A549 (cell line): ENCODE measurements around the gene SLITRK4. TPM values are rescaled to one million over a fixed set of nuclear protein-coding genes. Genes with fewer than 3 reads are reported as not detected.

Source experiments
- ATAC-seq, 2 experiments: fragments of 200-7000 bp in 1 of 2; fragments of >200 bp in 1 of 2; cut with Nextera tagmentation in 1 of 2; cut with Tn5 transposase in 1 of 2; 3 replicates each; pipeline versions ENCODE4 v1.8.0 to v1.9.1; 2018 to 2020; ENCODE audit warnings: mild to moderate bottlenecking in 1 of 2, moderate library complexity in 1 of 2
- CTCF ChIA-PET: fragments of 300-600 bp; sonication (Branson Sonifier 250); formaldehyde crosslinking; extraction: SDS; loops from one replicate; lab custom pipeline; 2021; ENCODE audit warnings: antibody characterized with exemption, inconsistent platforms; lab: Yijun Ruan, JAX
- POLR2A ChIA-PET: fragments of 350-600 bp; formaldehyde crosslinking; extraction: SDS; loops from one replicate; lab custom pipeline; 2021; ENCODE audit warnings: antibody characterized with exemption, inconsistent platforms; lab: Yijun Ruan, JAX
- DNase-seq, 2 experiments: peaks; one replicate each; pipeline versions ENCODE4 v3.0.0 to v3.0.0-alpha.2; 2011 to 2016; ENCODE audit warnings: low read depth in 1 of 2, low spot score in 1 of 2
- FAIRE-seq: peaks from 2 replicates; lab custom pipeline; 2011; peaks lifted over from hg19 to GRCh38; lab: Jason Lieb, UNC
- H3K27ac ChIP-seq, 2 experiments: fragments of >200 bp; sonication (Bioruptor Twin); formaldehyde crosslinking; 3 replicates each; pipeline ENCODE4 v1.5.1; 2016 to 2017
- H3K4me1 ChIP-seq: fragments of >200 bp; sonication (Bioruptor Twin); formaldehyde crosslinking; 3 replicates; pipeline ENCODE4 v1.6.1; 2016
- H3K4me2 ChIP-seq: fragments of >200 bp; sonication (Bioruptor Twin); formaldehyde crosslinking; 3 replicates; pipeline ENCODE4 v1.6.1; 2016
- H3K4me3 ChIP-seq: fragments of >200 bp; sonication (Bioruptor Twin); formaldehyde crosslinking; 3 replicates; pipeline ENCODE4 v1.5.1; 2016
- H3K9me3 ChIP-seq: fragments of >200 bp; sonication (Bioruptor Twin); formaldehyde crosslinking; 3 replicates; pipeline ENCODE4 v1.6.1; 2016
- CEBPB ChIP-seq, 2 experiments: fragments of >200 bp in 1 of 2; sonication (Bioruptor Twin) in 1 of 2; formaldehyde crosslinking in 1 of 2; IDR thresholded peaks; 2 replicates each; pipeline ENCODE4 v1.6.1; 2012 to 2016
- CHD2 ChIP-seq: fragments of 150-350 bp; IDR thresholded peaks from 2 replicates; pipeline ENCODE4 v1.6.1; 2014; ENCODE audit warnings: low read length; ENCODE audit not compliant: partially characterized antibody
- EHMT2 ChIP-seq: fragments of 200-600 bp; sonication (generic); IDR thresholded peaks from 2 replicates; pipeline ENCODE4 v1.6.1; 2016; ENCODE audit warnings: antibody characterized with exemption, low read depth, mild to moderate bottlenecking, moderate library complexity
- EP300 ChIP-seq, 2 experiments: fragments of >200 bp; sonication (Bioruptor Twin); formaldehyde crosslinking; IDR thresholded peaks; 2 replicates in 1 of 2; 3 replicates in 1 of 2; pipeline ENCODE4 v1.6.1; 2016 to 2017
- ESRRA ChIP-seq: fragments of 150-350 bp; IDR thresholded peaks from 2 replicates; pipeline ENCODE4 v1.6.1; 2014; ENCODE audit warnings: mild to moderate bottlenecking, low read length, borderline replicate concordance
- HDAC2 ChIP-seq: fragments of 200-600 bp; sonication (generic); IDR thresholded peaks from 2 replicates; pipeline ENCODE4 v1.6.1; 2016
- HES2 ChIP-seq: fragments of >200 bp; sonication (Bioruptor Twin); formaldehyde crosslinking; IDR thresholded peaks from 2 replicates; pipeline ENCODE4 v1.6.1; 2016
- HEYL ChIP-seq: fragments of 250-450 bp; sonication (Bioruptor Pico); IDR thresholded peaks from 2 replicates; pipeline ENCODE4 v1.8.0; 2021; ENCODE audit warnings: mild to moderate bottlenecking, moderate library complexity
- HOXB5 ChIP-seq: fragments of 250-450 bp; sonication (Bioruptor Pico); IDR thresholded peaks from 2 replicates; pipeline ENCODE4 v1.5.0; 2020; ENCODE audit warnings: mild to moderate bottlenecking, moderate library complexity
- JUN ChIP-seq, 2 experiments: fragments of >200 bp; sonication (Bioruptor Twin); formaldehyde crosslinking; IDR thresholded peaks; 2 replicates in 1 of 2; 3 replicates in 1 of 2; pipeline ENCODE4 v1.6.1; 2016 to 2017
- KDM1A ChIP-seq: fragments of 200-600 bp; sonication (generic); IDR thresholded peaks from 2 replicates; pipeline ENCODE4 v1.6.1; 2016; ENCODE audit warnings: low read depth, mild to moderate bottlenecking
- NFE2L2 ChIP-seq: fragments of 150-350 bp; conservative IDR thresholded peaks from 2 replicates; pipeline ENCODE4 v1.6.1; 2014; ENCODE audit warnings: low read length
- NR3C1 ChIP-seq: fragments of >200 bp; sonication (Bioruptor Twin); formaldehyde crosslinking; IDR thresholded peaks from 3 replicates; pipeline ENCODE4 v1.6.1; 2017
- POLR2AphosphoS2 ChIP-seq: conservative IDR thresholded peaks from 2 replicates; pipeline ENCODE4 v1.6.1; 2012; ENCODE audit warnings: low read length, improper control_type of control experiment, inconsistent platforms
- RCOR1 ChIP-seq: fragments of 150-350 bp; IDR thresholded peaks from 2 replicates; pipeline ENCODE4 v1.6.1; 2014; ENCODE audit warnings: antibody characterized with exemption, low read length, low read depth
- REST ChIP-seq: fragments of 200-600 bp; sonication (generic); IDR thresholded peaks from 2 replicates; pipeline ENCODE4 v1.6.1; 2016; ENCODE audit warnings: antibody characterized with exemption, mild to moderate bottlenecking, moderate library complexity
- RFX5 ChIP-seq: fragments of 450-650 bp; IDR thresholded peaks from 2 replicates; pipeline ENCODE4 v1.7.1; 2014; ENCODE audit warnings: antibody characterized with exemption, mild to moderate bottlenecking, moderate library complexity
- WGBS: methylation state at CpG from one replicate; pipeline ENCODE4 v1.1.6; 2017; ENCODE audit errors: missing lambda C conversion rate; 5-methylcytosine and 5-hydroxymethylcytosine counted together
- polyA plus RNA-seq, 4 experiments: library from polyadenylated mRNA; depleted of rRNA in 3 of 4; stranded (reverse); fragments of >200 nt; fragmentation: RNase III in 1 of 4; extraction: RNeasy Plus Mini Kit Qiagen cat#74134 plus additional on column Dnase treatment in 1 of 4; gene quantifications; 2 replicates in 3 of 4; 3 replicates in 1 of 4; pipeline ENCODE4 v1.2.3, GENCODE V29; 2011 to 2017
- TF ChIP-seq, protein P1 (sequence below): fragments of 450-650 bp; IDR thresholded peaks from 2 replicates; pipeline ENCODE4 v1.6.1; 2014; ENCODE audit warnings: antibody characterized with exemption
- TF ChIP-seq, protein P2 (sequence below): IDR thresholded peaks from 2 replicates; pipeline ENCODE4 v1.6.1; 2012
- TF ChIP-seq, protein P3 (sequence below): fragments of >200 bp; sonication (Bioruptor Twin); formaldehyde crosslinking; IDR thresholded peaks from 3 replicates; pipeline ENCODE4 v1.5.1; 2016

Gene SLITRK4
- polyA plus RNA-seq, 2 of the 4 experiments (the other 2 are of a cell fraction), result 0.03 TPM; not detected in 1

DNA sequence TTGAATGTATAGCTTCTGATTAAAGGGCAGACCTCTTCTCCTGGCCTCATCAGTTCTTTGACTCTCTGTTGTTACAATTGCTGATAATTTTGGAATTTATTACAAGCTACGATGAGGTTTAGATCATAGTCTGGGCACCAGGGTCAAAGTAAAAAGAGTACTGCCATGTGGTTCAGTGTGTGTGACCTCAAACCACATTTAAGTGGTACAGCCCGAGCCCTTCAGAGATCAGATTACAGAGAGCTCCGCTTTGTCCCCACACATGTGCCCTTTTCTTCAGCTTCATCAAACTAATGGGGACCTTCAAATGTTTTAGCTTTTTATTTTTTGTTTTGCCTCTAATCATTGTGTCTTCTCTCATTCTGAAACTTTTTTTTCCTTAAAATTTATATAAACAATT is 47.6 kb upstream of the SLITRK4 start (continued):
- no peak for TF ChIP-seq REST
- no peak for TF ChIP-seq RCOR1
- no peak for TF ChIP-seq NR3C1
- TF ChIP-seq CEBPB (IDR thresholded peaks at IDR 0.05), result no peak
- TF ChIP-seq, protein P1, sequence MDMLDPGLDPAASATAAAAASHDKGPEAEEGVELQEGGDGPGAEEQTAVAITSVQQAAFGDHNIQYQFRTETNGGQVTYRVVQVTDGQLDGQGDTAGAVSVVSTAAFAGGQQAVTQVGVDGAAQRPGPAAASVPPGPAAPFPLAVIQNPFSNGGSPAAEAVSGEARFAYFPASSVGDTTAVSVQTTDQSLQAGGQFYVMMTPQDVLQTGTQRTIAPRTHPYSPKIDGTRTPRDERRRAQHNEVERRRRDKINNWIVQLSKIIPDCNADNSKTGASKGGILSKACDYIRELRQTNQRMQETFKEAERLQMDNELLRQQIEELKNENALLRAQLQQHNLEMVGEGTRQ, result no peak
- TF ChIP-seq, protein P2, sequence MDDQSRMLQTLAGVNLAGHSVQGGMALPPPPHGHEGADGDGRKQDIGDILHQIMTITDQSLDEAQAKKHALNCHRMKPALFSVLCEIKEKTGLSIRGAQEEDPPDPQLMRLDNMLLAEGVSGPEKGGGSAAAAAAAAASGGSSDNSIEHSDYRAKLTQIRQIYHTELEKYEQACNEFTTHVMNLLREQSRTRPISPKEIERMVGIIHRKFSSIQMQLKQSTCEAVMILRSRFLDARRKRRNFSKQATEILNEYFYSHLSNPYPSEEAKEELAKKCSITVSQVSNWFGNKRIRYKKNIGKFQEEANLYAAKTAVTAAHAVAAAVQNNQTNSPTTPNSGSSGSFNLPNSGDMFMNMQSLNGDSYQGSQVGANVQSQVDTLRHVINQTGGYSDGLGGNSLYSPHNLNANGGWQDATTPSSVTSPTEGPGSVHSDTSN, result no peak
- TF ChIP-seq, protein P3, sequence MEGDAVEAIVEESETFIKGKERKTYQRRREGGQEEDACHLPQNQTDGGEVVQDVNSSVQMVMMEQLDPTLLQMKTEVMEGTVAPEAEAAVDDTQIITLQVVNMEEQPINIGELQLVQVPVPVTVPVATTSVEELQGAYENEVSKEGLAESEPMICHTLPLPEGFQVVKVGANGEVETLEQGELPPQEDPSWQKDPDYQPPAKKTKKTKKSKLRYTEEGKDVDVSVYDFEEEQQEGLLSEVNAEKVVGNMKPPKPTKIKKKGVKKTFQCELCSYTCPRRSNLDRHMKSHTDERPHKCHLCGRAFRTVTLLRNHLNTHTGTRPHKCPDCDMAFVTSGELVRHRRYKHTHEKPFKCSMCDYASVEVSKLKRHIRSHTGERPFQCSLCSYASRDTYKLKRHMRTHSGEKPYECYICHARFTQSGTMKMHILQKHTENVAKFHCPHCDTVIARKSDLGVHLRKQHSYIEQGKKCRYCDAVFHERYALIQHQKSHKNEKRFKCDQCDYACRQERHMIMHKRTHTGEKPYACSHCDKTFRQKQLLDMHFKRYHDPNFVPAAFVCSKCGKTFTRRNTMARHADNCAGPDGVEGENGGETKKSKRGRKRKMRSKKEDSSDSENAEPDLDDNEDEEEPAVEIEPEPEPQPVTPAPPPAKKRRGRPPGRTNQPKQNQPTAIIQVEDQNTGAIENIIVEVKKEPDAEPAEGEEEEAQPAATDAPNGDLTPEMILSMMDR, result no peak
- no peak for TF ChIP-seq HES2
- TF ChIP-seq HOXB5 (CRISPR knock-in tag), result no peak

- Histone ChIP-seq H3K27ac (no peak overlapping the region), H3K4me1 (no peaks in the 10 kb centered on the region), H3K4me3 (no peak overlapping the region), H3K4me2 (no peak overlapping the region), H3K9me3 (no peaks in the 10 kb centered on the region; the same call in 2 of the 3 replicates)
- TF ChIP-seq EHMT2 (no peak), JUN (IDR thresholded peaks at IDR 0.05) (no peak), NR3C1 (no peak), CHD2 (no peak), CEBPB (IDR thresholded peaks at IDR 0.05) (no peak), RFX5 (no peak), HDAC2 (no peak)
- ChIA-PET POLR2A (no interaction called here), CTCF (no interaction called here)
- DNase-seq (no peak), ATAC-seq (no peak), FAIRE-seq (no peak)
- 23% methylated on average over 4 of the region's 4 CpGs for WGBS
Measured at GRCh38 chrX:143674926-143675325, 39.0 kb upstream of the SLITRK4 start.

GRCh38 chrX:143669395-143669794 is 33.5 kb upstream of the SLITRK4 start:
- ChIA-PET POLR2A (no interaction called here), CTCF (interaction anchor here (0.6 to 0.7 kb wide), 2 partner anchors 207 to 952 kb away, joined by 3 to 5 read pairs; no protein-coding TSS in a partner anchor)
- 2% methylated on average over 5 of the region's 5 CpGs for WGBS
- TF ChIP-seq REST, result no peak
- no peak for TF ChIP-seq POLR2AphosphoS2
- no peak for TF ChIP-seq NFE2L2
- no peak for TF ChIP-seq EP300 (IDR thresholded peaks at IDR 0.05)
- no peak for TF ChIP-seq ESRRA
- TF ChIP-seq HEYL, result no peak
- TF ChIP-seq KDM1A, result no peak
- TF ChIP-seq, protein P3, result no peak

More at GRCh38 chrX:143669395-143669794, 33.5 kb upstream of the SLITRK4 start:
- FAIRE-seq (peak; percentile 56), ATAC-seq (no peak), DNase-seq (no peak)
- Histone ChIP-seq H3K4me1 (no peaks in the 10 kb centered on the region), H3K4me3 (no peak overlapping the region), H3K4me2 (no peak overlapping the region), H3K27ac (no peak overlapping the region), H3K9me3 (no peaks in the 10 kb centered on the region; the same call in 2 of the 3 replicates)
